ENCODE data around the gene MGMT.
A peak's percentile ranks its signal among the peaks of the same experiment; 100 is the strongest.

The MGMT gene

GRCh38 chr10:129564923-129565322 lies 97.9 kb downstream of the MGMT start:
- no peak for DNase-seq (ENCODE audit: low read depth)
- H3K4me3 ChIP-seq (ENCODE audit: low read depth, low read length), result no peak overlapping the region
- TF ChIP-seq, protein P1, sequence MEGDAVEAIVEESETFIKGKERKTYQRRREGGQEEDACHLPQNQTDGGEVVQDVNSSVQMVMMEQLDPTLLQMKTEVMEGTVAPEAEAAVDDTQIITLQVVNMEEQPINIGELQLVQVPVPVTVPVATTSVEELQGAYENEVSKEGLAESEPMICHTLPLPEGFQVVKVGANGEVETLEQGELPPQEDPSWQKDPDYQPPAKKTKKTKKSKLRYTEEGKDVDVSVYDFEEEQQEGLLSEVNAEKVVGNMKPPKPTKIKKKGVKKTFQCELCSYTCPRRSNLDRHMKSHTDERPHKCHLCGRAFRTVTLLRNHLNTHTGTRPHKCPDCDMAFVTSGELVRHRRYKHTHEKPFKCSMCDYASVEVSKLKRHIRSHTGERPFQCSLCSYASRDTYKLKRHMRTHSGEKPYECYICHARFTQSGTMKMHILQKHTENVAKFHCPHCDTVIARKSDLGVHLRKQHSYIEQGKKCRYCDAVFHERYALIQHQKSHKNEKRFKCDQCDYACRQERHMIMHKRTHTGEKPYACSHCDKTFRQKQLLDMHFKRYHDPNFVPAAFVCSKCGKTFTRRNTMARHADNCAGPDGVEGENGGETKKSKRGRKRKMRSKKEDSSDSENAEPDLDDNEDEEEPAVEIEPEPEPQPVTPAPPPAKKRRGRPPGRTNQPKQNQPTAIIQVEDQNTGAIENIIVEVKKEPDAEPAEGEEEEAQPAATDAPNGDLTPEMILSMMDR (IDR thresholded peaks at IDR 0.05; ENCODE audit: control insufficient read depth, extremely low read depth, insufficient read depth), result no peak

DNA sequence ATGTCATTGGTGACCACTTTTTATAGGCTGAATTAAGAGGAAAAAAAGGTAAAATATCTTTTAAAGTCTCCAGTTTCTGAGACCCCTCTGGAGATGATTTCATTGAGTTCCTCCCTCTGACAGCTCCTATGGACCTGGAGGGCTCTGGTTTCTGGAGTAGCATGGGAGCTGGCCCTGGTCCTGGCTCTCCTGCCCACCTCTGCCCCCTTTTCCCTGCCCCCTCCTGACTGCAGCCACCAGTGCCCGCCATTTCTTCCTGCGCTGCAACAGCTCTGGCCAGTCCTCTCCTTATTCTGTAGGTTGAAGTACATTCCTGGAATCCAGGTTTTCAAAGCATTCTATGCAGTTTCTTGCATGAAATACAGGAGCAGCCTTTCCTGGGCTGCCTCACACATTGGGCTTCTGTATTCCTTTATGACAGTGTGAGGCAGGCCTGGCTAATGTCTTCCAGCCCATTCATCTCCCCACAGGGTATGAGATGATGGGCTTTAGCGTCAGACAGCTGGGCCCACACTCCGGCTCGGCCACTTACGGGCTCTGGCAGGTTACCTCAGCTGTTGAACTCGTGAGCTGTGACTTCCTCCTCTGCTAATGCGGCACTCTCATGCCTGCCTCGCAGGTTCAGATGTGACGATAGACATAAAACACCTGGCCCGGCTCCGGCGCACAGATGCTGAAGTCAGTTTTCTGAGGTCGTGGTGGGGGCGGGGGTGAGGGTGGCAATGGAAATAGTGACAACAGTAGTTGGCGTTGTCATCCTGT lies 101.7 kb downstream of the MGMT start:
- DNase-seq (ENCODE audit: low read depth), result no peak
- H3K4me3 ChIP-seq (ENCODE audit: low read depth, low read length), result no peak overlapping the region
- TF ChIP-seq, protein P1 (IDR thresholded peaks at IDR 0.05; ENCODE audit: control insufficient read depth, extremely low read depth, insufficient read depth), result no peak

DNA sequence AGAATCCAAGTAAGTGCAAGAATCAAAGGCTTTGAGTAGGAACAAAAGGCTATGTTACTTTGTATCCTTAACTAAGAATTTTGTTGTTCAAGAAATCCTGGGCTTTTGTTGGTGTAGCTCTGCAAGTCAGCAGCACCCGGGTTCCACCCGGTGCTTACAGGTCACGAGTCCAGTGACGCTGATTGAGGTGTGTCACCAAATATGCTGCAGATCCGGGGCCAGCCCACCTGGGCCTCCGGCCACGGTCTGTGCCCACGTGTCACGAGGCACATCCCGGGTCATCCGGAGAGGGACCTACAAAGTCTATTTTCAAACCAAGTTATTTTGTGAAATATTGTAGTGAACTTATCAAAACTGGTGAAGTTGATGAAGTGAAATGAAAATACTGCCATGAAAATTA lies 103.1 kb downstream of the MGMT start:
- no peak for DNase-seq (ENCODE audit: low read depth)
- H3K4me3 ChIP-seq (ENCODE audit: low read depth, low read length), result no peak overlapping the region
- TF ChIP-seq, protein P1 (IDR thresholded peaks at IDR 0.05; ENCODE audit: control insufficient read depth, extremely low read depth, insufficient read depth), result no peak

GRCh38 chr10:129579228-129579627 lies 112.2 kb downstream of the MGMT start:
- DNase-seq (ENCODE audit: low read depth), result peak; percentile 80
- H3K4me3 ChIP-seq (ENCODE audit: low read depth, low read length), result peak overlapping the region; percentile 17
- TF ChIP-seq, protein P1 (IDR thresholded peaks at IDR 0.05; ENCODE audit: control insufficient read depth, extremely low read depth, insufficient read depth), result no peak

GRCh38 chr10:129580010-129580409 lies 113.0 kb downstream of the MGMT start:
- no peak for DNase-seq (ENCODE audit: low read depth)
- H3K4me3 ChIP-seq (ENCODE audit: low read depth, low read length), result no peak overlapping the region
- TF ChIP-seq, protein P1 (IDR thresholded peaks at IDR 0.05; ENCODE audit: control insufficient read depth, extremely low read depth, insufficient read depth), result no peak

- TF ChIP-seq, protein P1 (IDR thresholded peaks at IDR 0.05; ENCODE audit: control insufficient read depth, extremely low read depth, insufficient read depth), result no peak
- DNase-seq (ENCODE audit: low read depth), result no peak
- no peak overlapping the region for H3K4me3 ChIP-seq (ENCODE audit: low read depth, low read length)
Observed at GRCh38 chr10:129580901-129581300, 113.9 kb downstream of the MGMT start.
